Epithelial cell of esophagus (primary cell): Measurements from ENCODE around the gene COPS8.
A peak's percentile ranks its signal among the peaks of the same experiment; 100 is the strongest.

Experiments
- DNase-seq: peaks from one replicate; pipeline ENCODE4 v3.0.0; 2010; ENCODE audit warnings: low read depth
- H3K4me3 ChIP-seq: 2 replicates; pipeline ENCODE4 v1.5.1; 2011; ENCODE audit warnings: mild to moderate bottlenecking, low read length, control low read depth
- TF ChIP-seq, protein P1 (sequence below): IDR thresholded peaks from 2 replicates; pipeline ENCODE4 v1.5.1; 2011; ENCODE audit warnings: low read depth, mild to moderate bottlenecking, low read length, control low read depth, inconsistent platforms; ENCODE audit not compliant: insufficient read depth; ENCODE audit errors: missing control alignments

Gene COPS8

DNA sequence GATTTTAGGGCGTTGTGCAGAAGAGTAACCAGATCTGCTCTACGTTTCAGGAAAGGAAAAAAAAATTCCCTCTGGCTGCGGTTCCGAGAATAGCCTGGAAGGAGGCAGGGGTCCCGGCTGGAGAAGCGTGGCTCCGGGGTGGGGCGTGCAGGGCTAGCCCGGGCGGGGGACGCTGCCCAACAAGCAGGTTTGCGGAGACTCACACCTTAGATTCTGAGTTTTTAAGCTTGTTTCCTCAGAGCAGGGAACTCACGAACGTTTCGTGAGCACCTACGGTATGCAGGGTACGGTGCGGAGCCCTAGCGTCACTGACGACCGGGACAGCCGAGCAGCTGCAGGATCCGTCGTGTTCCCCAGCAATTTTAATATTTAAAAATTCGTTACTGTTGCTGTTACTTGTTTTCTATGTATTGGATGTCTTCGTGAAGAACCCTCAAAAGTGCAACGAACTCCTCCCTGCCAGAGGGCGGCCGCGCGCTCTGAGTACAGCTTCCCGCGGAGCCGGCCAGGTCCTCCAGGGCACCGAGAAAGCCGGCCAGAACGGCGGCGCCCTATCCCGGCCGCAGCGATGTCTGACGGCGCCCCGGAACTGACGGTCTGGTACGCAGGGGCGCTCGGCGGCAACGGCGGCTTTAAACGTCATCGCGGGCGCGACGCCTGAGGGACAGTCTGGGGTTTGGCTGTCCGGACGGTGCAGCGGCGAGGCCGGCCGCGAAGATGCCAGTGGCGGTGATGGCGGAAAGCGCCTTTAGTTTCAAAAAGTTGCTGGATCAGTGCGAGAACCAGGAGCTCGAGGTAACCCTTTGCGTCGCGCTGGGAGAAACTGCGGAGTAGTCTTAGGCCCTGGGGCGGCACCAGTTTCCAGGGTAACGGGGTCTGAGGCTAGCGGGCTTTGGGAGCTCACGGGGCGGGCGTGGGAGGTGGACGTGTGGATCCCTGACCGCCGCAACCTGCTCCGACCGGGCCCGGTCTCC is at the start of gene COPS8:
Gene COPS8 (plus strand): TSS at position 642 of the 974 bp plus-strand sequence. CDS start 76 bp downstream, at position 718.
- TF ChIP-seq, protein P1, sequence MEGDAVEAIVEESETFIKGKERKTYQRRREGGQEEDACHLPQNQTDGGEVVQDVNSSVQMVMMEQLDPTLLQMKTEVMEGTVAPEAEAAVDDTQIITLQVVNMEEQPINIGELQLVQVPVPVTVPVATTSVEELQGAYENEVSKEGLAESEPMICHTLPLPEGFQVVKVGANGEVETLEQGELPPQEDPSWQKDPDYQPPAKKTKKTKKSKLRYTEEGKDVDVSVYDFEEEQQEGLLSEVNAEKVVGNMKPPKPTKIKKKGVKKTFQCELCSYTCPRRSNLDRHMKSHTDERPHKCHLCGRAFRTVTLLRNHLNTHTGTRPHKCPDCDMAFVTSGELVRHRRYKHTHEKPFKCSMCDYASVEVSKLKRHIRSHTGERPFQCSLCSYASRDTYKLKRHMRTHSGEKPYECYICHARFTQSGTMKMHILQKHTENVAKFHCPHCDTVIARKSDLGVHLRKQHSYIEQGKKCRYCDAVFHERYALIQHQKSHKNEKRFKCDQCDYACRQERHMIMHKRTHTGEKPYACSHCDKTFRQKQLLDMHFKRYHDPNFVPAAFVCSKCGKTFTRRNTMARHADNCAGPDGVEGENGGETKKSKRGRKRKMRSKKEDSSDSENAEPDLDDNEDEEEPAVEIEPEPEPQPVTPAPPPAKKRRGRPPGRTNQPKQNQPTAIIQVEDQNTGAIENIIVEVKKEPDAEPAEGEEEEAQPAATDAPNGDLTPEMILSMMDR: peak; percentile 17
- DNase-seq: peak; percentile 96
- H3K4me3 ChIP-seq: peak within 1 kb of the TSS; percentile 67

GRCh38 chr2:237039301-237040031 is 46.2 kb upstream of the COPS8 start:
- DNase-seq: no peak
- no peak overlapping the region for H3K4me3 ChIP-seq
- TF ChIP-seq, protein P1: no peak

GRCh38 chr2:237041231-237041630 is 44.5 kb upstream of the COPS8 start:
- TF ChIP-seq, protein P1: no peak
- DNase-seq: no peak

GRCh38 chr2:237042101-237042500 is 43.6 kb upstream of the COPS8 start:
- TF ChIP-seq, protein P1: no peak
- DNase-seq: no peak
- H3K4me3 ChIP-seq: no peak overlapping the region

More at GRCh38 chr2:237041231-237041630, 44.5 kb upstream of the COPS8 start:
- no peak overlapping the region for H3K4me3 ChIP-seq

DNA sequence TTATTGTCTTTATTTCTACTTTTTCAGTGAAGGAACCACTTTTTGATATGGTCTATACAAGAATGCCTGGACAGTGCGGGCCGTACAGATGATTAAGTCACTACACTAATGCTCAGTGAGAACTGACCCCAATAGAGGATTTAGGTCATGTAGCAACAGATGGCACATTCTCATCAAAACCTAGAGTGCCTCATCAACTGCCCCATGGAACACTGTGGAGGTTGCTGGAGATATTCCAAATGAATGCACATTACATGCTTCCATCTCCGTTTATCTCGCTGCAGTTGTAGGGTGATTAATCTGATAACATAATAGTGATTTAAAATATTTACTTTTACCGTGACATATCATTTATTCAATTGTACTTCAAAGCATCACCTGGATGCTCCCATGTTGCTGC is 41.8 kb upstream of the COPS8 start:
- DNase-seq: no peak
- TF ChIP-seq, protein P1: no peak
- no peak overlapping the region for H3K4me3 ChIP-seq

DNA sequence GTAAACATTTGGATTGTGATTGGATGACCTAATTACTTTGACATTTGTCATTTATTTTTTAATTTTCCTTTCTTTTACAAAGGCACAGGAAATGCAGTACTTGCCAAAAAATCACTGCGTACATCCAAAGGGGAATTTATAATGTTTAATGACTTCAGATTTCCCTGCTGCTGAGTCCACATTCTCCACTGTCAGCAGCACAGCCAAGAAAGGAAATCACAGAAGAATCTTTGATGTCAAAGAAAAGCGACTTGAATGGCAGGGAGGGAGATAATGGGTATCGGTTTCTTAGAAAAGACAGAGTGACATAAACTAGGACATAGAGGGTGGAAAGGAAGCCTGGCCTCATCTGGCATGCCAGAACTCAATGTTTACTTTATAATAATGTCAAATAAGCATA is 41.4 kb upstream of the COPS8 start:
- TF ChIP-seq, protein P1: no peak

More for the DNA sequence above, 41.4 kb upstream of the COPS8 start:
- no peak overlapping the region for H3K4me3 ChIP-seq
- DNase-seq: no peak
